Brain microvascular endothelial cell (primary cell): ENCODE data around the gene ASGR1.

Experiments used
- DNase-seq: peaks from one replicate; pipeline ENCODE4 v3.0.0-alpha.2; 2020
- H3K27ac ChIP-seq: fragments of 250-450 bp; sonication (Bioruptor Pico); 2 replicates; pipeline ENCODE4 v1.5.1; 2020; ENCODE audit warnings: mild to moderate bottlenecking, moderate library complexity
- H3K27me3 ChIP-seq: fragments of 250-450 bp; sonication (Bioruptor Pico); replicated peaks from 2 replicates; pipeline ENCODE4 v1.5.1; 2020; ENCODE audit warnings: mild to moderate bottlenecking
- H3K36me3 ChIP-seq: fragments of 250-450 bp; sonication (Bioruptor Pico); replicated peaks from 2 replicates; pipeline ENCODE4 v1.5.1; 2020; ENCODE audit warnings: mild to moderate bottlenecking
- H3K4me3 ChIP-seq: 2 replicates; pipeline ENCODE4 v1.5.1; 2011; ENCODE audit warnings: low read depth, mild to moderate bottlenecking, control low read depth, low read length, moderate library complexity
- CTCF ChIP-seq: IDR thresholded peaks from 2 replicates; pipeline ENCODE4 v1.5.1; 2011; ENCODE audit warnings: low read depth, mild to moderate bottlenecking, moderate library complexity, low read length, control low read depth, inconsistent platforms; ENCODE audit errors: missing control alignments
- in situ Hi-C: cut with HindIII; loops from 2 replicates; pipeline ENCODE4 v1.10.0; 2017; ENCODE audit warnings: low sequenced_read_pairs, low pct_ligation_motif_present

ASGR1 gene

GRCh38 chr17:7138800-7139381, 40.3 kb downstream of the ASGR1 start:
- Histone ChIP-seq H3K27ac (no peak overlapping the region), H3K36me3 (no peaks in the 10 kb centered on the region), H3K4me3 (no peak overlapping the region), H3K27me3 (peaks cover 22% of the 10 kb centered on the region)
- in situ Hi-C loops, result no loop called here
- no peak for TF ChIP-seq CTCF
- no peak for DNase-seq

GRCh38 chr17:7137171-7137943, 41.8 kb downstream of the ASGR1 start:
- Histone ChIP-seq H3K27me3 (peaks cover 20% of the 10 kb centered on the region), H3K4me3 (no peak overlapping the region), H3K36me3 (no peaks in the 10 kb centered on the region), H3K27ac (no peak overlapping the region)
- TF ChIP-seq CTCF, result no peak
- DNase-seq, result no peak
- in situ Hi-C loops, result no loop called here

GRCh38 chr17:7136266-7136877, 42.8 kb downstream of the ASGR1 start:
- Histone ChIP-seq H3K36me3 (no peaks in the 10 kb centered on the region), H3K27ac (no peak overlapping the region), H3K27me3 (peaks cover 17% of the 10 kb centered on the region), H3K4me3 (no peak overlapping the region)
- DNase-seq, result peak; percentile 29
- in situ Hi-C loops, result no loop called here
- peak; percentile 96 for TF ChIP-seq CTCF

- in situ Hi-C loops, result no loop called here
- TF ChIP-seq CTCF, result no peak
- Histone ChIP-seq H3K27me3 (peaks cover 8% of the 10 kb centered on the region), H3K36me3 (no peaks in the 10 kb centered on the region), H3K4me3 (no peak overlapping the region), H3K27ac (no peak overlapping the region)
- DNase-seq, result no peak
These were observed 45.3 kb downstream of the ASGR1 start for GRCh38 chr17:7133916-7134315.

- Histone ChIP-seq H3K27ac (no peak overlapping the region), H3K27me3 (peaks cover 8% of the 10 kb centered on the region), H3K36me3 (no peaks in the 10 kb centered on the region), H3K4me3 (no peak overlapping the region)
- in situ Hi-C loops, result no loop called here
- DNase-seq, result no peak
- peak; percentile 69 for TF ChIP-seq CTCF
These were observed 45.7 kb downstream of the ASGR1 start for GRCh38 chr17:7133424-7133823.
